Type B pancreatic cell (in vitro differentiated cells): Measurements from ENCODE around the gene CD3G. TPM values are rescaled to one million over a fixed set of nuclear protein-coding genes. Genes with fewer than 3 reads are reported as not detected.

Experiments
- DNase-seq: peaks from one replicate; pipeline ENCODE4 v3.0.0; 2021; ENCODE audit warnings: mixed read lengths; ENCODE audit not compliant: unreplicated experiment; ENCODE audit errors: extremely low spot score
- H3K27ac Mint-ChIP-seq: 2 replicates; pipeline ENCODE4 v1.8.0; 2021; ENCODE audit warnings: mild to moderate bottlenecking, mixed read lengths
- H3K27me3 Mint-ChIP-seq: 2 replicates; pipeline ENCODE4 v1.8.0; 2021; ENCODE audit warnings: mixed read lengths
- H3K36me3 Mint-ChIP-seq: 2 replicates; pipeline ENCODE4 v1.8.0; 2021; ENCODE audit warnings: mixed read lengths
- H3K4me1 Mint-ChIP-seq: one replicate; pipeline ENCODE4 v1.8.0; 2021; ENCODE audit warnings: mixed read lengths; ENCODE audit not compliant: unreplicated experiment
- H3K4me3 Mint-ChIP-seq: 2 replicates; pipeline ENCODE4 v1.8.0; 2021; ENCODE audit warnings: mild to moderate bottlenecking, mixed read lengths
- H3K9me3 Mint-ChIP-seq: 2 replicates; pipeline ENCODE4 v1.8.0; 2021; ENCODE audit warnings: mixed read lengths
- CTCF ChIP-seq: fragments of 200-600 bp; sonication (generic); conservative IDR thresholded peaks from 2 replicates; pipeline ENCODE4 v1.5.0; 2021; ENCODE audit warnings: antibody characterized with exemption, mild to moderate bottlenecking
- total RNA-seq: library from RNA; stranded (reverse); gene quantifications from 2 replicates; pipeline ENCODE4 v1.2.1, GENCODE V29; 2021; ENCODE audit warnings: low replicate concordance

The CD3G gene
- total RNA-seq, 1 donor from 2014 or later, result not detected

GRCh38 chr11:118379497-118379896 is 35.4 kb downstream of the CD3G start:
- DNase-seq, result no peak
- no peak for TF ChIP-seq CTCF
- Mint-ChIP-seq H3K9me3 (no peaks in the 10 kb centered on the region), H3K4me3 (no peak overlapping the region), H3K27me3 (no peaks in the 10 kb centered on the region), H3K4me1 (no peaks in the 10 kb centered on the region), H3K36me3 (peaks cover 10% of the 10 kb centered on the region), H3K27ac (no peak overlapping the region)

- H3K4me3 Mint-ChIP-seq, result no peak overlapping the region
- peaks cover 11% of the 10 kb centered on the region for H3K36me3 Mint-ChIP-seq
- no peak for DNase-seq
- H3K4me1 Mint-ChIP-seq, result no peaks in the 10 kb centered on the region
- no peaks in the 10 kb centered on the region for H3K27me3 Mint-ChIP-seq
- H3K27ac Mint-ChIP-seq, result no peak overlapping the region
- no peaks in the 10 kb centered on the region for H3K9me3 Mint-ChIP-seq
- no peak for TF ChIP-seq CTCF
These were observed 36.4 kb downstream of the CD3G start for GRCh38 chr11:118380571-118380970.

GRCh38 chr11:118382954-118383353 is 38.8 kb downstream of the CD3G start:
- Mint-ChIP-seq H3K4me3 (no peak overlapping the region), H3K27ac (no peak overlapping the region), H3K9me3 (no peaks in the 10 kb centered on the region), H3K36me3 (peaks cover 12% of the 10 kb centered on the region), H3K27me3 (no peaks in the 10 kb centered on the region), H3K4me1 (no peaks in the 10 kb centered on the region)
- TF ChIP-seq CTCF, result no peak
- DNase-seq, result no peak

- Mint-ChIP-seq H3K36me3 (peaks cover 12% of the 10 kb centered on the region), H3K27ac (no peak overlapping the region), H3K4me3 (no peak overlapping the region), H3K4me1 (no peaks in the 10 kb centered on the region), H3K9me3 (no peaks in the 10 kb centered on the region), H3K27me3 (no peaks in the 10 kb centered on the region)
- no peak for DNase-seq
- TF ChIP-seq CTCF, result no peak
These were observed 39.5 kb downstream of the CD3G start for GRCh38 chr11:118383657-118384056.

- no peak overlapping the region for H3K4me3 Mint-ChIP-seq
- H3K27me3 Mint-ChIP-seq, result no peaks in the 10 kb centered on the region
- no peak for DNase-seq
- H3K36me3 Mint-ChIP-seq, result peaks cover 13% of the 10 kb centered on the region
- H3K27ac Mint-ChIP-seq, result no peak overlapping the region
- peaks cover 7% of the 10 kb centered on the region for H3K4me1 Mint-ChIP-seq
- no peaks in the 10 kb centered on the region for H3K9me3 Mint-ChIP-seq
- TF ChIP-seq CTCF, result no peak
These were observed 52.0 kb downstream of the CD3G start for GRCh38 chr11:118396097-118396501.

- no peak for TF ChIP-seq CTCF
- no peak for DNase-seq
- Mint-ChIP-seq H3K27ac (no peak overlapping the region), H3K9me3 (no peaks in the 10 kb centered on the region), H3K27me3 (no peaks in the 10 kb centered on the region), H3K36me3 (peaks cover 14% of the 10 kb centered on the region), H3K4me1 (peaks cover 15% of the 10 kb centered on the region), H3K4me3 (no peak overlapping the region)
These were observed 53.3 kb downstream of the CD3G start for GRCh38 chr11:118397448-118397847.
